Ishikawa (cell line): ENCODE results near the gene OXTR.

Experiments used
- CEBPB ChIP-seq: IDR thresholded peaks from 2 replicates; pipeline ENCODE4 v1.6.1; 2012
- CREB1 ChIP-seq: IDR thresholded peaks from 2 replicates; pipeline ENCODE4 v1.6.1; 2012; ENCODE audit warnings: low read depth
- EGR1 ChIP-seq: IDR thresholded peaks from 2 replicates; pipeline ENCODE4 v1.6.1; 2012
- EP300 ChIP-seq: IDR thresholded peaks from 2 replicates; pipeline ENCODE4 v1.6.1; 2012; ENCODE audit warnings: borderline replicate concordance
- FOXM1 ChIP-seq: IDR thresholded peaks from 2 replicates; pipeline ENCODE4 v1.6.1; 2012; ENCODE audit warnings: low read depth, borderline replicate concordance
- NFIC ChIP-seq: IDR thresholded peaks from 2 replicates; pipeline ENCODE4 v1.6.1; 2012
- RAD21 ChIP-seq: IDR thresholded peaks from 2 replicates; pipeline ENCODE4 v1.6.1; 2012; ENCODE audit warnings: low read depth
- TAF1 ChIP-seq: IDR thresholded peaks from 2 replicates; pipeline ENCODE4 v1.6.1; 2012; ENCODE audit warnings: low read depth, mild to moderate bottlenecking
- TCF12 ChIP-seq: IDR thresholded peaks from 2 replicates; pipeline ENCODE4 v1.6.1; 2012; ENCODE audit warnings: low read depth
- TEAD4 ChIP-seq: IDR thresholded peaks from 2 replicates; pipeline ENCODE4 v1.6.1; 2012
- YY1 ChIP-seq: IDR thresholded peaks from 2 replicates; pipeline ENCODE4 v1.6.1; 2012; ENCODE audit warnings: low read depth
- ZBTB7A ChIP-seq: IDR thresholded peaks from 2 replicates; pipeline ENCODE4 v1.6.1; 2012; ENCODE audit warnings: low read depth
- TF ChIP-seq, protein P1 (sequence below): IDR thresholded peaks from 2 replicates; pipeline ENCODE4 v1.6.1; 2012
- TF ChIP-seq, protein P2 (sequence below): IDR thresholded peaks from 2 replicates; pipeline ENCODE4 v1.6.1; 2012; ENCODE audit warnings: low read depth, mild to moderate bottlenecking
- TF ChIP-seq, protein P3 (sequence below): IDR thresholded peaks from 2 replicates; pipeline ENCODE4 v1.6.1; 2012

OXTR gene

DNA sequence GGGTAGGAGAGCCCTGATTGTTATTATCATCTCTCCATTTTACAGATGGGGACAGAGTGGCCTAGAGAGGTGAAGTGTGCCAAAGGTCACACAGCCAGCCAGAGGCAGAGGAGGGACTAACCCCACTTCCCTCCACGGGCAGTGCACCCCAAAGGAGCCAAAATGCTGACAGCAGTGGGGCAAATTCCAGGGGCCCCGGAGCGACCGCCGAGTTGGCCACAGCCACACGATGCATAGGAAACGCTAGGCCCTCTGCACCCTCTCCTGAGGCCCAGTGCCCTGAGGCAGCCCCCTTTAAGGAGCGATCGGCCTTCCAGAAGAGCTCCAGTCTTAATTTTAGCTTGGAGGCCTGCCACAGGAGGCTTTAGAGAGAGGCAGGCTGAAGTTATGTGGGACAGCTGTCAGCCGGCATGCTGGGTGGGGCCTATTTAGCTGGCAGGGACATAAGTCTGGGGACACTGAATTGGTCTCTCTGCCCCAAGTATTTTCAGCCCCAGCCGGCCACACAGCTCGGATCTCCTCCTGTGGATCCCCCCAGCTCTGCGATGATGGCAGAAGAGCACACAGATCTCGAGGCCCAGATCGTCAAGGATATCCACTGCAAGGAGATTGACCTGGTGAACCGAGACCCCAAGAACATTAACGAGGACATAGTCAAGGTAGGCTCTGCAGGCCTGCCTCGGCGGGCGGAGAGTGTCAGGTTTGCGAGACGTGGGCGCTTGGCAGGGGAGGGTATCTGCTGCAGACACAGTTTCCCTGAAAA, 35.9 kb downstream of the OXTR start, which contains the start of gene CAV3:
Gene CAV3, plus strand, starts transcription at position 471 of the 763 bp plus-strand sequence. Its CDS starts 75 bp downstream, at position 546.
- no peak for TF ChIP-seq NFIC
- TF ChIP-seq EGR1: no peak
- TF ChIP-seq, protein P1, sequence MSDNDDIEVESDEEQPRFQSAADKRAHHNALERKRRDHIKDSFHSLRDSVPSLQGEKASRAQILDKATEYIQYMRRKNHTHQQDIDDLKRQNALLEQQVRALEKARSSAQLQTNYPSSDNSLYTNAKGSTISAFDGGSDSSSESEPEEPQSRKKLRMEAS: no peak
- no peak for TF ChIP-seq TCF12
- TF ChIP-seq TAF1: no peak
- TF ChIP-seq EP300: no peak
- TF ChIP-seq, protein P2, sequence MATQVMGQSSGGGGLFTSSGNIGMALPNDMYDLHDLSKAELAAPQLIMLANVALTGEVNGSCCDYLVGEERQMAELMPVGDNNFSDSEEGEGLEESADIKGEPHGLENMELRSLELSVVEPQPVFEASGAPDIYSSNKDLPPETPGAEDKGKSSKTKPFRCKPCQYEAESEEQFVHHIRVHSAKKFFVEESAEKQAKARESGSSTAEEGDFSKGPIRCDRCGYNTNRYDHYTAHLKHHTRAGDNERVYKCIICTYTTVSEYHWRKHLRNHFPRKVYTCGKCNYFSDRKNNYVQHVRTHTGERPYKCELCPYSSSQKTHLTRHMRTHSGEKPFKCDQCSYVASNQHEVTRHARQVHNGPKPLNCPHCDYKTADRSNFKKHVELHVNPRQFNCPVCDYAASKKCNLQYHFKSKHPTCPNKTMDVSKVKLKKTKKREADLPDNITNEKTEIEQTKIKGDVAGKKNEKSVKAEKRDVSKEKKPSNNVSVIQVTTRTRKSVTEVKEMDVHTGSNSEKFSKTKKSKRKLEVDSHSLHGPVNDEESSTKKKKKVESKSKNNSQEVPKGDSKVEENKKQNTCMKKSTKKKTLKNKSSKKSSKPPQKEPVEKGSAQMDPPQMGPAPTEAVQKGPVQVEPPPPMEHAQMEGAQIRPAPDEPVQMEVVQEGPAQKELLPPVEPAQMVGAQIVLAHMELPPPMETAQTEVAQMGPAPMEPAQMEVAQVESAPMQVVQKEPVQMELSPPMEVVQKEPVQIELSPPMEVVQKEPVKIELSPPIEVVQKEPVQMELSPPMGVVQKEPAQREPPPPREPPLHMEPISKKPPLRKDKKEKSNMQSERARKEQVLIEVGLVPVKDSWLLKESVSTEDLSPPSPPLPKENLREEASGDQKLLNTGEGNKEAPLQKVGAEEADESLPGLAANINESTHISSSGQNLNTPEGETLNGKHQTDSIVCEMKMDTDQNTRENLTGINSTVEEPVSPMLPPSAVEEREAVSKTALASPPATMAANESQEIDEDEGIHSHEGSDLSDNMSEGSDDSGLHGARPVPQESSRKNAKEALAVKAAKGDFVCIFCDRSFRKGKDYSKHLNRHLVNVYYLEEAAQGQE: no peak
- TF ChIP-seq FOXM1: no peak

DNA sequence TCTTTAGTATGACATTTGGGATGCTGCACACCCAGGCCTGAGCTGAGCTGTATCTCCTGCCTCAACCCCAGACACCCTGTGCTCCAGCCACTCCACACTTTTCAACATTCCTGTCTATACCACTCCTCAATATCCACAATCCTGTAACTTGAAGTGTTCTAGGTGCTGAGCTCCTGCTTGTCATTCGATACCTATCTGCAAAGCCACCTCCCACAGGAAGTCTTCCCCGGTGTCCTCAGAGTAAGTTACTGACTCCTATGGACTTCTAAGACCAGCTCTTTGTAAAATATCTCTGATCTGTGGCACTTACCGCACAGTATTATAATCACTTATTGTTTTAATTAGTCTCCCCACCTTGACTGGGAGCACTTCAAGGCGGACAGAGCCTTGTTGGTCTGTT, 37.0 kb downstream of the OXTR start:
- TF ChIP-seq EGR1: no peak
- TF ChIP-seq TAF1: no peak
- no peak for TF ChIP-seq CEBPB
- no peak for TF ChIP-seq FOXM1
- TF ChIP-seq, protein P1: no peak
- TF ChIP-seq CREB1: no peak
- no peak for TF ChIP-seq EP300
- TF ChIP-seq RAD21: no peak
- no peak for TF ChIP-seq NFIC
- TF ChIP-seq TCF12: no peak

DNA sequence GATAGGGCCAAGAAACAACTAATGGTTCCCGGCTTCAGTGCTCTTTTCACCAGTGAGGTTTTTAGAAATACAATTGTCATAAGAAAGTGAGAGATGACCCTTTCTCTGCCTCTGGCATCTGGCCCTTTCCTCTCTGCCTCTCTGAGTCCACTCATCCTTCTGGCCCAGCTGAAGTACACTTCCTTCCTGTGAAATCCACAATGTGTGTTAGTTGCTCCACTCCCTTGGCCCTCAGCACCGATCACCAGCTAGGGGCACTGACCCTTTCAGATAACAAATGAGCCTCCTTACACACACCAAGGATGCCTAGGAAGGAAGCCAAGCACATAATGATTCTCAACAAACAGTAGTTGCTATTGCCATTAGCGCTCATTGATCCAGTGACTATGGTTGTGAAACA, 38.8 kb downstream of the OXTR start:
- TF ChIP-seq FOXM1: no peak
- TF ChIP-seq TCF12: no peak
- TF ChIP-seq TEAD4: no peak
- no peak for TF ChIP-seq RAD21
- no peak for TF ChIP-seq EGR1
- no peak for TF ChIP-seq YY1
- no peak for TF ChIP-seq TAF1
- TF ChIP-seq CREB1: no peak

DNA sequence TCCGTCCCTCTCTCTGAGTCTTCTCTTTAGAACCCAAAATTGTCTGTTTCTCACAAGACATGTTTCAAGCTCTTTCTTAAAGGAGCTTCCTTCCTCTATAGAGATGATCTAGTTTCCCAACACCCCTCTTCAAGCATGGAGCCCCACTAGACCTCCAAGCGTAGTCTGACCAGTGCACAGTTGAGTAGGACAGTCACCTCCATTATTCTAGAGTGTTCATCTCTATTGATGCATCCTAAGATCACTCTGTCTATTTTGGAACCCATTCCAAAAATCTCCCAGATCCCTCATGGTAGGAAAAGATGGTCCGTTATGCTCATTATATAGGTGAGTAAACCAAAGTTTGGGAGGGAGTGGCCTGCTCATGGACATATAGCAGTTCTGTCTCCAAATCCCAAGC, 39.9 kb downstream of the OXTR start:
- TF ChIP-seq TAF1: no peak
- TF ChIP-seq, protein P2: no peak
- TF ChIP-seq FOXM1: no peak
- TF ChIP-seq CEBPB: no peak
- TF ChIP-seq NFIC: no peak
- no peak for TF ChIP-seq ZBTB7A
- no peak for TF ChIP-seq TCF12
- TF ChIP-seq RAD21: no peak
- TF ChIP-seq TEAD4: no peak
- TF ChIP-seq EGR1: no peak
- TF ChIP-seq, protein P3, sequence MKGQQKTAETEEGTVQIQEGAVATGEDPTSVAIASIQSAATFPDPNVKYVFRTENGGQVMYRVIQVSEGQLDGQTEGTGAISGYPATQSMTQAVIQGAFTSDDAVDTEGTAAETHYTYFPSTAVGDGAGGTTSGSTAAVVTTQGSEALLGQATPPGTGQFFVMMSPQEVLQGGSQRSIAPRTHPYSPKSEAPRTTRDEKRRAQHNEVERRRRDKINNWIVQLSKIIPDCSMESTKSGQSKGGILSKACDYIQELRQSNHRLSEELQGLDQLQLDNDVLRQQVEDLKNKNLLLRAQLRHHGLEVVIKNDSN: no peak
- TF ChIP-seq YY1: no peak
- TF ChIP-seq, protein P1: no peak
- no peak for TF ChIP-seq EP300
- no peak for TF ChIP-seq CREB1

DNA sequence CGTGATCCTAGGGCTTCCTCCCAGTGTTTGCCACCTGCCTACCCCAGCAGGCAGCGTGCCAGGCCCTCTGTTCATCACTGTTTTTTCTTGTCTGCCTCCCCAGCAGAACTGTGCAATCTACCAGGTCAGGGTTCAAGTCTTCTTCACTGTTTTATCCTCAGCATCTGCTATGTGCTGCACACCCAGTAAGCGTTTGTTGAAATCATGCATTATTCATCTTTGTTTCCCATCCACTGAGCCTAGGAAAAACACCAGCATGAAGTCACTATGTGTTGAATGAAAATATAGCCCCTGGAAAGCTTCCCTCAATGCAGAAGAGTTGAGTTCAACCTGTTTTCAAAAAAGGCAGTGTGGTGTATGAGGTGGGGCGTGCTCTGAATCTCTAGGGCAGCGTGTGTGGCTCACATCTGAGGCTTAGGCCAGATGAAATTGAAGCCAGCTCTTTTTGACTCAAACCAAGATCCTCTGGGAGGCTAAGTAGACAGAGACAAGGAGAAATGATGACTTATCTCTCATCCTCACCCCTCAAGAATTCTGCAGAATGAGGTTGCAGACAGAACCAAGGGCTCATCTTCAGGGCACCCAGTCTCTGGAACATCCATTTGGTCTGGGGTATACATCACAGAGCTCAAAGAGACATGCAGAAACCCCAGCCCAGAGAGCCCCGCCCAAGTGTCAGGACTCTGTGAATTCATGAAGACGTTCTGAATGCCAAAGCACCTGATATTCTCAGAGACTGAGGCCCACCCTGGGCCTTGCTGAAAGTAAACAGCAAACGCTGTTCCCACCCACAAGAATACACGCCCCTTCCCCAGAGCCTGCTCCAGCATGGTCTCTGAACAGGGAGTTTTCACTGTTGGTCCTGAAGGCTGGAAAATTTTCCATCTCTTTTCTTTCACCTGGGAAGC, 41.6 kb downstream of the OXTR start:
- TF ChIP-seq NFIC (no peak), TAF1 (no peak), CEBPB (no peak), TCF12 (no peak), FOXM1 (no peak), RAD21 (no peak), CREB1 (no peak), ZBTB7A (no peak), YY1 (no peak), EP300 (no peak), TEAD4 (no peak), EGR1 (no peak)
- TF ChIP-seq, protein P3: no peak
- TF ChIP-seq, protein P2: no peak
- TF ChIP-seq, protein P1: no peak
